ENCODE measurements around the gene PCGF3.

GRCh38 chr4:779555-779954, 73.9 kb downstream of the PCGF3 start:
- TF ChIP-seq POLR2A (IDR thresholded peaks at IDR 0.05): no peak
- TF ChIP-seq CTCF (IDR thresholded peaks at IDR 0.05): no peak
- no peak for TF ChIP-seq POLR2AphosphoS5 (IDR thresholded peaks at IDR 0.05)
